Kidney epithelial cell (primary cell): ENCODE measurements around the gene ADAMTS20. TPM values are rescaled to one million over a fixed set of nuclear protein-coding genes. Genes with fewer than 3 reads are reported as not detected.
A peak's percentile ranks its signal among the peaks of the same experiment; 100 is the strongest.

Source experiments
- DNase-seq: peaks from one replicate; pipeline ENCODE4 v3.0.0-alpha.2; 2010; ENCODE audit warnings: low read depth
- H3K27me3 ChIP-seq: 2 replicates; pipeline ENCODE4 v1.6.0; 2011; ENCODE audit warnings: low read length; ENCODE audit not compliant: control insufficient read depth, insufficient read depth
- H3K36me3 ChIP-seq: 2 replicates; pipeline ENCODE4 v1.5.1; 2011; ENCODE audit warnings: low read length; ENCODE audit not compliant: control insufficient read depth, insufficient read depth
- H3K4me3 ChIP-seq: 2 replicates; pipeline ENCODE4 v1.5.1; 2011; ENCODE audit warnings: low read depth, mild to moderate bottlenecking, control low read depth, low read length
- CTCF ChIP-seq: IDR thresholded peaks from 2 replicates; pipeline ENCODE4 v1.5.1; 2011; ENCODE audit warnings: mild to moderate bottlenecking, moderate library complexity, low read length, control low read depth, inconsistent platforms; ENCODE audit not compliant: insufficient read depth, poor library complexity, severe bottlenecking
- total RNA-seq: library from RNA; depleted of rRNA; stranded (reverse); fragments of >200 nt; gene quantifications from 2 replicates; pipeline ENCODE4 v1.2.3, GENCODE V29; 2015

Gene ADAMTS20
- total RNA-seq, 1 donor from 2014 or later = 0.33 TPM

- DNase-seq = no peak
- Histone ChIP-seq H3K4me3 (no peak overlapping the region), H3K27me3 (no peaks in the 10 kb centered on the region), H3K36me3 (no peaks in the 10 kb centered on the region)
- no peak for TF ChIP-seq CTCF
Observed at GRCh38 chr12:43462741-43463140, 89.3 kb downstream of the ADAMTS20 start.

GRCh38 chr12:43462080-43462479, 89.9 kb downstream of the ADAMTS20 start:
- H3K4me3 ChIP-seq = no peak overlapping the region
- DNase-seq = no peak
- H3K36me3 ChIP-seq = no peaks in the 10 kb centered on the region
- TF ChIP-seq CTCF = no peak
- H3K27me3 ChIP-seq = no peaks in the 10 kb centered on the region

GRCh38 chr12:43459285-43459684, 92.7 kb downstream of the ADAMTS20 start:
- no peak for DNase-seq
- no peaks in the 10 kb centered on the region for H3K36me3 ChIP-seq
- no peaks in the 10 kb centered on the region for H3K27me3 ChIP-seq
- H3K4me3 ChIP-seq = no peak overlapping the region
- TF ChIP-seq CTCF = no peak

GRCh38 chr12:43453761-43454160, 98.2 kb downstream of the ADAMTS20 start:
- H3K36me3 ChIP-seq = no peaks in the 10 kb centered on the region
- no peak overlapping the region for H3K4me3 ChIP-seq
- TF ChIP-seq CTCF = no peak
- no peaks in the 10 kb centered on the region for H3K27me3 ChIP-seq
- DNase-seq = no peak

GRCh38 chr12:43444940-43445564, 107.0 kb downstream of the ADAMTS20 start:
- H3K27me3 ChIP-seq = no peaks in the 10 kb centered on the region
- H3K4me3 ChIP-seq = no peak overlapping the region
- peak; percentile 85 for TF ChIP-seq CTCF
- H3K36me3 ChIP-seq = no peaks in the 10 kb centered on the region
- peak; percentile 18 for DNase-seq

- Histone ChIP-seq H3K4me3 (no peak overlapping the region), H3K36me3 (no peaks in the 10 kb centered on the region), H3K27me3 (no peaks in the 10 kb centered on the region)
- TF ChIP-seq CTCF = no peak
- no peak for DNase-seq
Observed at GRCh38 chr12:43436597-43436996, 115.4 kb downstream of the ADAMTS20 start.
